HG03439 (cell line): Measurements from ENCODE around the gene EPN3.

Experiments
- ATAC-seq: cut with Tn5 transposase; IDR thresholded peaks from one replicate; pipeline ENCODE4 v1.9.1; 2021; ENCODE audit warnings: mild to moderate bottlenecking, moderate library complexity; ENCODE audit not compliant: unreplicated experiment

The EPN3 gene

GRCh38 chr17:50533720-50534148 is 1.2 kb downstream of the EPN3 start:
- ATAC-seq = no peak

- ATAC-seq = no peak
Observed at GRCh38 chr17:50534222-50534978, 1.9 kb downstream of the EPN3 start.

- ATAC-seq = no peak
Observed at GRCh38 chr17:50534979-50535326, 2.4 kb downstream of the EPN3 start.

- ATAC-seq = no peak
Observed at GRCh38 chr17:50535407-50535806, 2.9 kb downstream of the EPN3 start.

- no peak for ATAC-seq
Observed at GRCh38 chr17:50536683-50537646, 4.4 kb downstream of the EPN3 start.

- ATAC-seq = no peak
Observed at GRCh38 chr17:50537721-50538548, 5.4 kb downstream of the EPN3 start.

- ATAC-seq = no peak
Observed at GRCh38 chr17:50538549-50539410, 6.2 kb downstream of the EPN3 start.

- ATAC-seq = no peak
Observed at GRCh38 chr17:50539762-50540559, 7.4 kb downstream of the EPN3 start.

- no peak for ATAC-seq
Observed at GRCh38 chr17:50540560-50541401, 8.2 kb downstream of the EPN3 start.

- ATAC-seq = no peak
Observed at GRCh38 chr17:50541402-50541715, 8.8 kb downstream of the EPN3 start.

GRCh38 chr17:50541716-50542688 is 9.5 kb downstream of the EPN3 start:
- peak; percentile 64 for ATAC-seq

- no peak for ATAC-seq
Observed at GRCh38 chr17:50542795-50543774, 10.6 kb downstream of the EPN3 start.

GRCh38 chr17:50544516-50544915 is 12.0 kb downstream of the EPN3 start:
- ATAC-seq = no peak

- no peak for ATAC-seq
Observed at GRCh38 chr17:50545311-50545710, 12.8 kb downstream of the EPN3 start.

GRCh38 chr17:50546701-50547034 is 14.1 kb downstream of the EPN3 start:
- no peak for ATAC-seq

GRCh38 chr17:50547035-50547735 is 14.7 kb downstream of the EPN3 start, which contains the start of gene SPATA20:
SPATA20 (plus strand) TSS chr17:50547174; CDS start chr17:50547209, 35 bp downstream.
- peak; percentile 72 for ATAC-seq
